Left lung (tissue), 10 donors: ENCODE measurements around the gene MAP6. TPM values are rescaled to one million over a fixed set of nuclear protein-coding genes. Genes with fewer than 3 reads are reported as not detected.

ENCODE experiments used
- ATAC-seq: fragments of 200-7000 bp; cut with Tn5 transposase; one replicate; pipeline ENCODE4 v1.9.1; 2020; ENCODE audit warnings: moderate library complexity
- DNase-seq, 4 donors: peaks; one replicate each; pipeline ENCODE4 v3.0.0-alpha.2; 2013 to 2020
- H3K27ac ChIP-seq, 2 donors: fragments of 200-600 bp; sonication (generic) in 1 of 2; one replicate each; pipeline versions ENCODE4 v1.5.0 to v1.8.0; 2020 to 2021
- H3K27me3 ChIP-seq, 2 donors: fragments of 200-600 bp; sonication (generic) in 1 of 2; one replicate each; pipeline versions ENCODE4 v1.5.0 to v1.8.0; 2020 to 2021
- H3K36me3 ChIP-seq, 2 donors: fragments of 200-600 bp; sonication (generic) in 1 of 2; one replicate each; pipeline versions ENCODE4 v1.5.0 to v1.8.0; 2020 to 2021
- H3K4me1 ChIP-seq, 2 donors: fragments of 200-600 bp; one replicate each; pipeline ENCODE4 v1.8.0; 2021
- H3K4me3 ChIP-seq, 2 donors: fragments of 200-600 bp; sonication (generic) in 1 of 2; one replicate each; pipeline versions ENCODE4 v1.5.0 to v1.8.0; 2020 to 2021; ENCODE audit warnings: mild to moderate bottlenecking in 1 of 2
- H3K9me3 ChIP-seq, 2 donors: fragments of 200-600 bp; sonication (generic) in 1 of 2; one replicate each; pipeline versions ENCODE4 v1.5.0 to v1.8.0; 2020 to 2021
- intact Hi-C, 2 donors: fragments of 100-400 bp; cut with DNase I; formaldehyde crosslinking; loops; one replicate each; pipeline versions ENCODE4 v1.11.2 to v1.14.2; 2022
- polyA plus RNA-seq, 6 donors: library from polyadenylated mRNA; unstranded; fragments of 120-200 nt; gene quantifications; one replicate each; pipeline ENCODE4 v1.2.1, GENCODE V29; 2013; ENCODE audit not compliant: insufficient read length in 6 of 6
- total RNA-seq, 2 donors: library from RNA; stranded (reverse); fragmentation: NEBNext Ultra II Directional; extraction: Animal tissue kit (Norgen Biotek cat#: 25700); gene quantifications; one replicate each; pipeline ENCODE4 v1.2.1, GENCODE V29; 2021
- TF ChIP-seq, protein P1 (sequence below), 2 donors: fragments of 200-600 bp; sonication (generic) in 1 of 2; IDR thresholded peaks; one replicate each; pipeline versions ENCODE4 v1.5.0 to v1.8.0; 2021; ENCODE audit warnings: antibody characterized with exemption in 2 of 2
- donor health status: DM: no; HTN: yes; CAD: no.
- donor health status: DM: no; HTN: no; CAD: no.

Gene MAP6
- total and polyA plus RNA-seq, 8 donors: 5.9 to 9.8 (median 7.8) TPM

DNA sequence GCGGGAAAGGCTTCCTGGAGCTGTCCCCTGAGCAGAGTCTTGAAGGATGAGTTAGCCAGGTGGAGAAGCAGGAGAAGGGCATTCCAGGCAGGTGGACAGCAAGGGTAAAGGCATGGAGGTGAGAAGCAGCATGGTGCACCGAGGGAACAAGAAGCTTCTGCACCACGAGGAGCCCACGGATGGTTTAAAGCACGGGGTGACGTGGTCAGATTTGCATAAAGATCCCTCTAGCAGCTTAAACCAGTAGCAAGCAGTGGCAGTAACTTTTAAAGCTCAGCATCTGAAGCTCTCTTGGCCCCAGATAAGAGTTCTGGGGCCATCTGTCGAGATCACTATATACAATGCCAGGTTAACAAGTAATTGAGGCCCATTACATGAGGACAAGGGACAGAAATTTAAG is 69.9 kb downstream of the MAP6 start:
- TF ChIP-seq, protein P1, sequence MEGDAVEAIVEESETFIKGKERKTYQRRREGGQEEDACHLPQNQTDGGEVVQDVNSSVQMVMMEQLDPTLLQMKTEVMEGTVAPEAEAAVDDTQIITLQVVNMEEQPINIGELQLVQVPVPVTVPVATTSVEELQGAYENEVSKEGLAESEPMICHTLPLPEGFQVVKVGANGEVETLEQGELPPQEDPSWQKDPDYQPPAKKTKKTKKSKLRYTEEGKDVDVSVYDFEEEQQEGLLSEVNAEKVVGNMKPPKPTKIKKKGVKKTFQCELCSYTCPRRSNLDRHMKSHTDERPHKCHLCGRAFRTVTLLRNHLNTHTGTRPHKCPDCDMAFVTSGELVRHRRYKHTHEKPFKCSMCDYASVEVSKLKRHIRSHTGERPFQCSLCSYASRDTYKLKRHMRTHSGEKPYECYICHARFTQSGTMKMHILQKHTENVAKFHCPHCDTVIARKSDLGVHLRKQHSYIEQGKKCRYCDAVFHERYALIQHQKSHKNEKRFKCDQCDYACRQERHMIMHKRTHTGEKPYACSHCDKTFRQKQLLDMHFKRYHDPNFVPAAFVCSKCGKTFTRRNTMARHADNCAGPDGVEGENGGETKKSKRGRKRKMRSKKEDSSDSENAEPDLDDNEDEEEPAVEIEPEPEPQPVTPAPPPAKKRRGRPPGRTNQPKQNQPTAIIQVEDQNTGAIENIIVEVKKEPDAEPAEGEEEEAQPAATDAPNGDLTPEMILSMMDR (IDR thresholded peaks at IDR 0.05): no peak
- ATAC-seq (no peak), DNase-seq (no peak)
- H3K4me3 ChIP-seq: no peak overlapping the region
- peaks cover 4 to 5% of the 10 kb centered on the region in 2 donors for H3K4me1 ChIP-seq
- H3K9me3 ChIP-seq: no peaks in the 10 kb centered on the region
- no peaks in the 10 kb centered on the region for H3K27me3 ChIP-seq
- H3K36me3 ChIP-seq: no peaks in the 10 kb centered on the region
- no peak overlapping the region for H3K27ac ChIP-seq
- intact Hi-C loops: no loop called here

DNA sequence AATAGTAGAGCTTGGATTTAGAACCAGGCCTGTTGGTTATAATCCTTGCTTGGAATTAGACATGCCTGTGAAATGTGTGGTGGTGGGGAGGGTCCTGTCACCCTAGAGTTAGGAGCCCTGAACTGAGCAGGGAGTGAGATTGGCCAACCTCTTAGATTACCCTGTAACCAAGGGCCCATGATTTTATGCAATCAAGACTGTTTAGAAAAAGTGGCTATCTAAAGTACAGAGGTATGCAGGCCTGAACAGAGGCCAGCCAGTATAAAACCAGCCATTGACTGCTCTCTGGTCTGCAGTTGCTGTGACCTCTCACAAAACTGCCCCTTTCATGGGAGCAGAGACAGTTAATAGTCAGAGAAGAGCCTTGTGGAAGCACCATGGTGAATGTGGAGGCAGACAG is 70.6 kb downstream of the MAP6 start:
- no peak overlapping the region for H3K27ac ChIP-seq
- TF ChIP-seq, protein P1 (IDR thresholded peaks at IDR 0.05): no peak
- ATAC-seq: peak; percentile 68
- H3K4me1 ChIP-seq: no peaks in the 10 kb centered on the region
- H3K36me3 ChIP-seq: no peaks in the 10 kb centered on the region
- H3K4me3 ChIP-seq: no peak overlapping the region
- H3K9me3 ChIP-seq: no peaks in the 10 kb centered on the region
- H3K27me3 ChIP-seq: no peaks in the 10 kb centered on the region
- no peak for DNase-seq
- intact Hi-C loops: no loop called here

DNA sequence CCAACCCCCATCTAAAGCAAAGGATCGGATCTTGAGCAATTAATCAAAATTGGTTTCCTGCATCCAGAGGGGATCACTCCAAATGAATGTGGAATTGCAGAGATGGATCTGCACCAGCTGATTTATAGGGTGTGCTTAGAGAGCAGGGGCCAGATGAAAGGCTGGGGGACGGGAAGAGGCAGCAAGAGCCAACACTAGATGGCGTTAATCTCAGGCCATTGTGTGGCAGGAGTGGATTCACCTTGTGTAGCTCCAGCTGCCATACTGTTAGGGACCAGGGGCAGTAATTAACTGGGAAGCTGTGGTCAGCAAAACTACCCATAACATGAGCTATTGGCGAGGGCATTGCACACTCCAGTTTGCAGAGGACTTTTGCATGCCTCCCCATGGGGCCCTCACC is 71.2 kb downstream of the MAP6 start:
- no peaks in the 10 kb centered on the region for H3K36me3 ChIP-seq
- H3K27me3 ChIP-seq: no peaks in the 10 kb centered on the region
- H3K4me3 ChIP-seq: no peak overlapping the region
- ATAC-seq (peak; percentile 32), DNase-seq (no peak)
- no peak overlapping the region for H3K27ac ChIP-seq
- H3K4me1 ChIP-seq: no peaks in the 10 kb centered on the region
- H3K9me3 ChIP-seq: no peaks in the 10 kb centered on the region
- intact Hi-C loops: no loop called here
- TF ChIP-seq, protein P1 (IDR thresholded peaks at IDR 0.05): peak in 1 of 2 donors; percentile 25

- TF ChIP-seq, protein P1 (IDR thresholded peaks at IDR 0.05): no peak
- H3K4me1 ChIP-seq: no peaks in the 10 kb centered on the region
- H3K9me3 ChIP-seq: no peaks in the 10 kb centered on the region
- H3K4me3 ChIP-seq: no peak overlapping the region
- no peaks in the 10 kb centered on the region for H3K27me3 ChIP-seq
- intact Hi-C loops: no loop called here
- peak in 1 of 4 donors; percentile 2 for DNase-seq
- ATAC-seq: no peak
- no peaks in the 10 kb centered on the region for H3K36me3 ChIP-seq
- no peak overlapping the region for H3K27ac ChIP-seq
Observed at GRCh38 chr11:75596914-75597313, 71.9 kb downstream of the MAP6 start.

DNA sequence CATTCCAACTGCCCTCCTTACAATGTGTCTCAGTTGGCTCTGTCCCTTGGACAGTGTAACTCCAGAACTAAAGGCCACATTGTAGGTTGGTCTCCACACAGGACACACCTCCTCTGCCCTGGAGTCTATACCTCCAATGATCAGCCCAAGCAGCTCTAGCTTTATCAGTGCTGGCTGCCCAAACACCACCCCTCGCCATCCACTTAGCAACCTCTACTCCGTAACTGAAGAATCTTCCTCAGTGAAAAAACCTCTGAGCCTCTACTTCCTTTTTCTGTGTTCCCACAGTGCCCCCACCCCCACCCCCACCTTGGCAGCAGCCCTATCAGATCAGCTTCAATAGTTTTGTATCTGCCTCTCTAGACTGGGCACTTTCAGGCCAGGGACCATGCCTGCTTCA is 73.4 kb downstream of the MAP6 start:
- Histone ChIP-seq H3K27ac (no peak overlapping the region), H3K4me1 (no peaks in the 10 kb centered on the region), H3K9me3 (no peaks in the 10 kb centered on the region), H3K36me3 (no peaks in the 10 kb centered on the region), H3K4me3 (no peak overlapping the region), H3K27me3 (no peaks in the 10 kb centered on the region)
- intact Hi-C loops: no loop called here
- DNase-seq (no peak), ATAC-seq (no peak)
- TF ChIP-seq, protein P1 (IDR thresholded peaks at IDR 0.05): no peak
